NCI-H345 treated with DMSO at 0.1 percent for 48 hours (cell line): Measurements from ENCODE around the gene POGK.

ENCODE experiments used
- DNase-seq: peaks from one replicate; lab custom pipeline; 2025; ENCODE audit not compliant: unreplicated experiment; lab: John Stamatoyannopoulos, UW

POGK gene

GRCh38 chr1:166899769-166900168 is 60.5 kb downstream of the POGK start:
- no peak for DNase-seq

DNA sequence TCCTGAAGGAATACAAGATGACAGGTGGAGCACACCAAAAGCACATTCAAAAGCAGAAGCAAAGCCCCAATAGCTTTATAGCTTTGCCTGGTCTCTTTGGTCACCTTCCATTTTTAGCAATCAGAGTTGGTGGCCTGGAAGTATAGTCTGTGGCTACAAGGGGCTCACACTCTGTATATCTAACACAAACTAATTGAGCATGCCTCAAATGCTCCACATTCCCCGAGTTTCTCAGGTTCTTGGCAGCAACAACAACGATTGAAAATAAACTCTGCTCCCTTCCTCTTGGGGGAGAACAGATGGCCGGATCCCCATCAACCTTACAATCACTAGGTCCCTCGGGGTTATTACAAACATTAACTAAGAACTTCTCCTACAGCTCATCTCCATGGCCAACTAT is 61.7 kb downstream of the POGK start:
- no peak for DNase-seq

GRCh38 chr1:166902279-166902678 is 63.0 kb downstream of the POGK start:
- no peak for DNase-seq

GRCh38 chr1:166903232-166903631 is 64.0 kb downstream of the POGK start:
- DNase-seq = no peak

DNA sequence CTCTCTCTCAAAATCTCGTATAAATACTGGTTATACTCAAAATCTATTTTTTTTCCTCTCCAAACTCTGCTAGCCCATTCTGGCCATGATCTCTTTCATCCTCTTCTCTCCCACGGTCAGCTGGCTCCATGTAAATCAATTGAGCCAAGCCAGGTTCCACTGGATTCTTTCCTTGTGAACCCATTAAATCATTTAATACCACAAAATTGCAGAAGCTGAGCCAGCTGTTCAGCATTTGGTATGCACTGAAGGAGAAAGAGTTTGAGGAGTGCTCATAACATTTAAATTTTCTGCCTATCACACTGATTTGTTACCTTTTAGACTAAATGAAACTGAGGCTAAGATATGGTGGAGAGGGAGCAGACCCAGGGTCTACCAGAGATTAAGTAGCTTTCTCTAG is 65.9 kb downstream of the POGK start:
- no peak for DNase-seq

DNA sequence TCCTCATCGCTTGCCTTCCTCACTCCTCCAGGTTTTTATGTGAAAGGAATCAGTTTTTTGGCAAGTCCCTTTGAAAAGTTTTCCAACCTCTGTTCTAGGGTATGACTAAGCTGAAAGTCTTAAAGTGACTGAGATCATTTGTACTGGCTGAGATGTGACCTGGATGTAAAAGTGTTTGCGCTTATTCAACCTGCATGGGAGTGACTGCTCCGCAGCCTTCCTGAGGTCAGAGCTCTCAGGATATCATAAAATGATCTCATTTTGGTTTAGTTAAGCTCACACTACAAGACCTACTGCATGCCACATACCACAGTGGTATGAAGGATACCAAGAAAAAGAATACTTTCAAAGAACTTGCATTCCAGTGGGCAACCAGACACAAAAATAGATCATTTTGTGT is 66.6 kb downstream of the POGK start:
- DNase-seq = no peak
